Anterior cingulate cortex (tissue), 58 donors: ENCODE measurements around the gene KCNH5.
"Not testable (repeated sequence)": the region's sequence is repeated elsewhere in the genome, so short reads cannot be mapped to it uniquely, and the experiment has no call there.

Experiments used
- DNase-seq, 58 donors: peaks; one replicate each; lab custom pipeline; 2025; lab: John Stamatoyannopoulos, UW

Gene KCNH5

DNA sequence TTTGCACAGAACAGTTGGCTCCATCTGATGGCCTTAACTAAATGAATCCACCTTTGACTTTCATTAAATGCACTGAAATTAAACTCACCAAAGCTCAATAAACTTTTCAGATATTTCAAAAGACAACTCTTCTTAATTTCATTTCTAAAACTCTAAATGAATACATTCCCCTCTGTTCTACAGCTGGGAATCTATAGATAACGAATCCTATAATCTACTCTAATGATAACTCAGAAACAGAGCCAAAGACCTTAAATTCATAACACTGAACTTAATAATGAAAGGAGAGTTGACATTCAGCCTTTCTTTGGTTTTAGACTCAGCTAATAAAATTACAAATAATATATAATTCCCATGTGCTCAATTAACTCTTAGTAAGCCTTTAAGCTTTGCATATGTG is 150.5 kb downstream of the KCNH5 start:
- DNase-seq = no peak

- DNase-seq = no peak
Observed at GRCh38 chr14:62889364-62889763, 155.9 kb downstream of the KCNH5 start.

DNA sequence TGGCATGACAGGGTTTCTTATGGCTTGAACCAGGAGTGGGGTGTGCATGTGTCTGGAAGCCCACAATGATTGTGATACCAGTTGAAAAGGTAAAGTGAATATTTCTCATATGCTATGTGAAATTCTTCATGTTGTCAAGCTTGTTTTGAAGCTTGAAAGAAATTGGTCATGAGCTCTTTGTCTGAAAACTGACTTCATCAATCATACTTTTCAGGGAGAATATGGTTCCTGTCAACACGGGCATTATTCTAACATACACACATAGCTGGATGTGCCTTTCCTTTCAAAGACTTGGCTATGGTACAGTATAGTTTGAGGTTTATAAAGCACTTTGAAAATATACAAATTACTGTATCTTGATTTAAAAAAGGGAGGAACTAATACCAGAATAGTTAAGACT is 158.8 kb downstream of the KCNH5 start:
- DNase-seq = no peak

DNA sequence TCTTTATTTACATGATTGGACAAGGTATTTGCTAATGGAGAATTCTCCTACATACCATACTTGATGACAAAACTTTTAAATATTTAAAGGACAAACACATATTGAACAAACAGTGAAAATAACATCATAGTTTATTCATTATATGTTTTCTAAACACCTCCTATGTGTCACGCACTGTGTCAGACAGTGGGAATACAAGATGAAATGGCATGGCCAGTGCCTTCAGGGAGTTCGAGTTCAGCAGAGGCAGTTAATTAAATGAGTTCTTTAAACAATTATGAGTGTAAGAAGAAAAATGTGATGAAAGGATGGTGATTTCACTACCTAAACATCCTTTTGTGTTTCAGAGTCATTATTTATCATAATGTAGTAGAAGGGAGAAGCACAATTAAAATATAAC is 159.8 kb downstream of the KCNH5 start:
- DNase-seq = no peak

- no peak for DNase-seq
Observed at GRCh38 chr14:62882967-62883366, 162.3 kb downstream of the KCNH5 start.

GRCh38 chr14:62866376-62866775 is 178.9 kb downstream of the KCNH5 start:
- DNase-seq = no peak

DNA sequence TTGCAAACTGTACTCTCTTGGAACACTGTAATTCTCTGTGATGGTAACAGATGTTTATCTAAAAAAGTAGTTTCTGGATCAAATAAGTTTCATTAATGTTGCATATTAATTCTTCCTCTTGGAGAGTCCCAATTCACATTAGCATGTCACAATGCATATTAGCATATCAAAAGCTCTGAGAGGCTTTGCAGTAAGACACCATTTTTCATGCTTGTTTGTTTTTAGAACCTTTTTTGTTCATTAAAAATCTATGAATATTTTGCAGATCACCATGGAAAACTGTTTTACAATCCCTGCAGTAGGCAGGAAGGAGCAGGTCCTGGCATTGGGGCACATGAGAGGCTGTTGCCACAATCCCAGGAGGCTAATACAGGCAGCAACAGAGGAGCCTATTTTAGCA is 180.7 kb downstream of the KCNH5 start:
- DNase-seq = no peak

- not testable (repeated sequence) for DNase-seq
Observed at GRCh38 chr14:62858011-62858410, 187.2 kb downstream of the KCNH5 start.

DNA sequence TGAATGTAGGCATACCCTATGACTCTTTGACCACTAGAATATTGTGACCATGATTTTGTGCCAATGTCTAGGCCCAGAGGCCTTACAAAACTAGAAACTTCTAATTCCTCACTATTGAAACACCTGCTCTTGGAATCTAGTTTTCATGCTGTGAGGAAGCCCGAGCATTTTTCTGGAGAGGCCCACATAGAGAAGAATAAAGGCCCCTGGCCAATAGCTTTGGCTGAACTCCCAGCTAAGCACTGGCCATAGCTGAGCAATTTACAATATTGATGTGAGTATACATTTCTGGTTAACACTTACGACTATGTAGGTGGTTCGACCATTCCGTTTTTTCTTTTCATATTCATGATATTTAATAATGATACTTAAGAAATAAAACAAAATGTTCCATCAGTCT is 190.3 kb downstream of the KCNH5 start:
- no peak for DNase-seq

DNA sequence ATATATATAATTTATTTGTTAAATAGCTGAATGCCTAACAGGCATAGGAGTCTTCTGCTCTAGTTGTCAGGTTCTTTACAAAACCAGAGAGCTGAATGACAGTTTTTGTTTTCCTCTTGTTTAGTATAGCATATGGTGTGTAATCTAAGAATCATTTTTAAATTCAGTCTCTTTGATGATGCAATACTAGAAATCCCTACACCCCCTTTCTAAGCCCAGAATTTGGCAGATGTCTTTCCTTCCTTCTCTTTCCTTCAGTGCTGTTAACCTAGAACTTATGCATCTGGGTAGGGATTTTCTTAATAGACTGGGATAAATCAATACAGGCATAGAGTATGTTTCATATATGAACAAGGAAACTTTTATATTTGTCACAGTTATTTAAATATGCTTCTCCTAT is 198.1 kb downstream of the KCNH5 start:
- no peak for DNase-seq

DNA sequence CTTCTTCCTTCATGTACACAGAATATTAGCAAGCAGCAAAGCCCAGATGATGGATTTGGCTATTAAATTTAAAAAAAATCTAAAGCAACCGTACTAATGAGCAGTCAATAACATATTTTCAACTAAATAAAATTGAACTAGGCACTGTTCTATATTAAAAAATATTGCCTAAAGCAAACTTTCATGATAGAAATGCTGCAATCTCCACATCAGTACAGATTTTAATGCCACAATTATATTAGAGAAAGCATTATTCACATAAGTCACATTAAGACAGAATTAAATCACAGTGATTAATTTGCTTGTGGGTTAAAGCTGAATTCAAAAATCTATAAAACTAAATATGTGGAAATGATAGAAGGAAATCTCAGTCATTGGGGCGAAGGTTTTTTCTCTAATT is 200.7 kb downstream of the KCNH5 start:
- DNase-seq = no peak

DNA sequence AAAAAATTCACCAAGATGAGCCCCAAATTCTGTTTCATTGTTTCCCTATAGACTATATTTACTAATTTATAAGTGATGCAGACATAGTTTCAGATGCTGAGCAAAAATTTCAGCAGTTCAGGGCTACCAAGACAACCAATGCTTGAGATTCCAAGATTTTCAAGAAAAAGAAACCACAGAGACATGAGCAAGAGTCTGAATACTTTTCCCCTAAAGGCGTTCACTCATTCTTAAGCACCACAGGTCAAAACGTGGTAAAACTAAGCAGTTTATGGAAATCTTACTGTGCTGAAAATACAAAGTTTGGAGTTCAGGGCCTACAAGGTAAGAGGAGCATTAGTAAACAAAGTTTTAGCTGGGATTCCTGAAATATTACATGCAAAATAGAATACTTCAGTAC is 221.2 kb downstream of the KCNH5 start:
- no peak for DNase-seq

- no peak for DNase-seq
Observed at GRCh38 chr14:62819931-62820330, 225.3 kb downstream of the KCNH5 start.

GRCh38 chr14:62807636-62808035 is 237.6 kb downstream of the KCNH5 start:
- DNase-seq = no peak

GRCh38 chr14:62800577-62800976 is 244.7 kb downstream of the KCNH5 start:
- no peak for DNase-seq

- DNase-seq = no peak
Observed at GRCh38 chr14:62796431-62796830, 248.8 kb downstream of the KCNH5 start.

GRCh38 chr14:62792578-62792977 is 252.7 kb downstream of the KCNH5 start:
- no peak for DNase-seq

DNA sequence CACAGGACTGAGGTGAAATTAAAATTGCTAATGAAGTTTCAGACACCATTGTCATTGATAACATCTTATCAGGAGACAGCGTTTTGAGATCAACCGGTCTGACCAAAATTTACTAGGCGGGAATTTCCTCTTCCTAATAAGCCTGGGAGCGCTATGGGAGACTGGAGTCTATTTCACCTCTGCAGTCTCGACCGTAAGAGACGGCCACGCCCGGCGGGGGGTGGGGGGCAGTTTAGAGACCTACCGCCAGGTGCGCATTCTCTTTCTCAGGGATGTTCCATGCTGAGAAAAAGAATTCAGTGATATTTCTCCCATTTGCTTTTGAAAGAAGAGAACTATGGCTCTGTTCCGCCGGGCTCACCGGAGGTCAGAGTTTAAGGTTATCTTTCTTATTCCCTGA is 263.9 kb downstream of the KCNH5 start:
- not testable (repeated sequence) for DNase-seq

DNA sequence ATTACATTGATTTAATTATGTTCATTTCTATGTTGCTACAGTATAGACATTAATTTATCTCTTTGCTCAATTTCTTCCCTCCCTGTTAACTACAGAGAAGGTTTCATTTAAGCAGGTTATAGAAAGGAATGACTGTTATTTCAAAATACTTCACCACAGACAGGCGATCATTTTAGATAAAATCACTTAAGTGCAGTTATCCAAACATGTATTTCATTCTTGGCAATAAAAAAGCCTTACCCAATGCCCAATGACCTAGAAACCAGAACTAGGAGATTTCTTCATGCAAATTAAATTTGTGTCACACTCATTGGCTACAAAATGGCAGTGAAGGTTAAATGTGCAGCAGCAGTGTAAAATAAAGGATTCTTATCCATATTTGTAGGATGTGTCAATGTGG is 266.4 kb downstream of the KCNH5 start:
- no peak for DNase-seq

DNA sequence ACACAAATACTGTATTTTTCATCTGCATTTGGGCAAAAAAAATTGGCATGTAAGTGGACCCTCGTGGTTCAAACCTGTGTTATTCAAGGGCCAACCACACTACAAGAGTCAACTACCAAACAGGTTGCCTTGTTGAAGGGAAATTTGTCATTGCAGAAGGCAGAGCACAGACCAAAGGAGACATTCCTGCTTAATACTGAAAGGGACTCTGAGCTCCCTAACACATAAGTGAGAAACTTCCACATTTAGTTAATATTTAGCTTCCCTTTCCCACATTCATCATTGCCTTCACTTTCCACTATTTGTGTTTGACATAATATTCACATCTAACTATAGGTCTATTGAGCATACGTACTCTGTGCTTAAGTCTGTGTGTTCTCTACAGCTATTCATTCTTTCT is 266.9 kb downstream of the KCNH5 start:
- DNase-seq = no peak

DNA sequence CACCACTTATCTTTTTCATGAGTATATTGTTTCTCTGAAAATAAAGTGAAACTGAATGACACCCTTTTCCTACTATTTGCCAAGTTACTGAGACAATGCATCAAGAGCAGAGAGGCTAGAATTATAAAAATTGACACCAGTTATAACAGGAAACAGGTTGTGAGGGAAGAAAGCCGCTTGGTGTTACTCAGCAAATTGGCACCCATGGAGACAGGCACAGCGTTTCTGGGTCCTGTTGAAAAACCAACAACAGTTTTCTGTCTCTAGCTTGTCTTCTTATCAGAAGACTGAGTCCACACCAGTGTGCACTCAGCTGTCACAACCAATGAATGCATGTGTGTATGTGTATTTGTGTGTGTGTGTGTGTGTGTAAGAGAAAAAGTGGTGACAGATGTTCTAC is 267.7 kb downstream of the KCNH5 start:
- DNase-seq = no peak

- no peak for DNase-seq
Observed at GRCh38 chr14:62776300-62776699, 269.0 kb downstream of the KCNH5 start.

GRCh38 chr14:62768753-62769152 is 276.5 kb downstream of the KCNH5 start:
- DNase-seq = no peak

DNA sequence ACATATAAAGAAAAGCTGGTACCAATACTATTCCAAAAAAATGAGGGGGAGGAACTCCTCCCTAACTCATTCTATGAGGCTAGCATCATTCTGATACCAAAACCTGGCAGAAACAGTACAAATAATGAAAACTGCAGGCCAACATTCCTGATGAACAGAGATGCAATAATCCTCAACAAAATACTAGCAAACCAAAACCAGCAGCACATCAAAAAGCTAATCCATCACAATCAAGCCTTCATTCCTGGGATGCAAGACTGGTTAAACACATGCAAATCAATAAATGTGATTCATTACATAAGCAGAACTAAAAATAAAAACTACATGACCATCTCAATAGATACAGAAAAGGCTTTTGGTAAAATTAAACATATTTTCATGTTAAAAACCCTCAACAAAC is 281.3 kb downstream of the KCNH5 start:
- no peak for DNase-seq
